Activated CD8-positive, alpha-beta memory T cell treated with anti-CD3 and anti-CD28 coated beads, Interleukin-2, amount 50 U/mL, for 4 hours (primary cell): Measurements from ENCODE around the gene AOC2.
"Not testable (repeated sequence)": the region's sequence is repeated elsewhere in the genome, so short reads cannot be mapped to it uniquely, and the experiment has no call there.

ENCODE experiments used
- DNase-seq: peaks from one replicate; pipeline ENCODE4 v3.0.0-alpha.2; 2020

The AOC2 gene

DNA sequence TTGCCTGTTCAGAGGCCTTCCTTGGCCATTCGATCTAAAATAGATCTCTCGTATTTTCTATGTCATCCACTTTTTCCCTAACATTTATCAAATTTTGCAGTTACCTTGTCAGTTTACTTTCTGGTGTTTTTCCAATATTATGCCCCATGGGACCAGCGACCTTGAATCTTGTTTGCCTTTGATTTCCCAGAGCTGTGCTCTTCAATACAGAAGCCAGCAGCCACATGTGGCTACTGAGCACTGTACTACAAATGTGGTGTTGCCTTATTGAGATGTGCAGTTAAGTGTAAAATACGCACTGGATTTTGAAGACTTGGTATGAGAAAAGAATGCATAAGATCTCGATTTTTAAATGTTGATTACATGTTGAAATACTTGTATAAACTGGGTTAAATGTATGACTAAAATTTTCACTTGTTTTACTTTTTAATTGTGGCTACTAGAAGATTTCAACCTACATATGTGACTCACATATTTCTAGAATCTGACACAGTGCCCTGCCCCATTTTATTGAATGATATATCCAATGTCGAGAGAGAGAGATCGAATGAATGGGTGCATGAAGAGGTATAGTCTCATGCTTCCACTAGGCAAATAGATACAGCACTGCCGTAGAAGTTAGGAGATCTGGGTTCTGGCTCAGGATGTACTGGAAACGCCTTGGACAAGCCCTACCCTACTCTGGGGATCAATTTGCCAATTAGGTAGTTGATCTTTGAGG, 12.0 kb upstream of the AOC2 start:
- DNase-seq = no peak

- peak; percentile 91 for DNase-seq
Measured at GRCh38 chr17:42832934-42833766, 11.2 kb upstream of the AOC2 start, which contains the start of gene PSME3. PSME3 (plus strand) TSS chr17:42833397; CDS start chr17:42833632, 235 bp downstream.

GRCh38 chr17:42833767-42834422, 10.5 kb upstream of the AOC2 start:
- no peak for DNase-seq

DNA sequence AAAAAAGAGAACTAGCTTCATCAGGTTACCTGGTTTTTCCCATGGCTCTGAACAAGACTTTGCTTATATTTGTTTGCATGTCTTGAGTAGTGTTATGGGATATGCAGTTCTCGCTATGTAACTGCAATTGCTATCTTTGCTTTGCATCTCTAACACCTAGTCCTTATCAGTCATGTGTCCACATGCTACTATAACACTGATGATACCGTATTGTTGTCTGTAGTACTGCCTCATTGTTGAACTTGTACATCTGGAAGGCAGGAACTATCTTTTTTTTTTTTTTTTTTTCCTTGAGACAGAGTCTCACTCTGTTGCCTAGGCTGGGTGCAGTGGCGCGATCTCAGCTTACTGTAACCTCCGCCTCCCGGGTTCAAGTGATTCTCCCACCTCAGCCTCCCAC, 8.6 kb upstream of the AOC2 start:
- no peak for DNase-seq

DNA sequence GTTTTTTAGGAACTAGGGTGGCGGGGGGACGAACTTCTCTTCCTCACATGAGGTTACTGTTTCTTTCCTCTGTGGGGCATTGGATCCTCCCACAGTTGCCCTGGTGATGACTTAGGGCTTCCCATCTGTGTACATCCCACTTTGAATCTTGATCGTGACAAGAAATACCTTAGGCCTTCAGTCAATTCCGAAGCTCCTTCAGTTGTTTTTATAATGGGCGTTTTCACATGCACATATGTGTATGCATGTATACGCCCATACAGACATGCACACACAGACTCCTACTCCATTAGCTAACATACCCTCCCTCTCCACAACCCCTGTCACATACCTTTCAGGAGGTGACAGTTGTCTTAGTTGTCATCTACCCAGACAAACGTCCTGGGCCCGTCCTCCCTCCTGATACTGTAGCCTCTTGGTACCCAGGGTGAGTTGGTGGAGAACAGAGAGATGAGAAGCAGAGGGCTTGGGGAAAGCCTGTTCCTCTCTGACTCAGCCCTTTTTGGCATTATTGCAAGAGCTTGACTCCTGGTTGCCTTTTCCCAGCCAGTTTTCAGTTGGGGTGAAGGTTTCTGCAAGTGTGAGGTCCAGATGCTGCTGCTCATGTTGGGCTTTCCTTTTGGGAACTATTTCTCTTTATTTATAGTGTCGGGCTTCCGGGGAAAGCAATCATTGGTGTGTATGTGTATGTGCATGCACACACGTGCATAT, 2.2 kb upstream of the AOC2 start:
- no peak for DNase-seq

DNA sequence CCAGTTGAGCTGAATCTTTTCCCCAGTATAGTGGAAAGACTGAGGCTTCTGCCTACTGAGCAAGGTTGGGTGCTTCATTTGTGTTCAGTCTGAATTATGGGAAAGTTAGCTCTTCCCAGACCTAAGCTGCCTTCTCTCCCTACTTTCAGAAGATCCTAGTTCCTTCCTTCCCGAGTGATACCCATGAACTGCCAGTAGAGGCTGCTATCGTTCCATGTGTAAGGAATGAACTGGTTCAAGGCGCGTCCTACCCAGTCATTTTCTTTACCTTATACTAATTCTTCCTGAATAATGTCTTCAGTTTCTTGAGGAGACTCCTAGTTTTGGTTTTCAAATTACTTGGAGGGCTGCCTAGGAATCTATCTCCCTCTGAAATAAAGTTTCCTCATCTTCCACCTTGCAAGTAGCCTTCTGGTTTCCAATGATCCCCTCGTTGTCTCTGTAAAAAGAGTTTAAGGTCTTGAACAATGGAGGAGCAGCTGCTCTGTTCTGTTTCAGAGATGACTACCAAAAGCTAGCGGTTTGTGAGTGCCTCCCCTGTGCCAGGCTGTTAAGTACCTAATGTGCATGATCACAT, 934 bp upstream of the AOC2 start:
- no peak for DNase-seq

DNA sequence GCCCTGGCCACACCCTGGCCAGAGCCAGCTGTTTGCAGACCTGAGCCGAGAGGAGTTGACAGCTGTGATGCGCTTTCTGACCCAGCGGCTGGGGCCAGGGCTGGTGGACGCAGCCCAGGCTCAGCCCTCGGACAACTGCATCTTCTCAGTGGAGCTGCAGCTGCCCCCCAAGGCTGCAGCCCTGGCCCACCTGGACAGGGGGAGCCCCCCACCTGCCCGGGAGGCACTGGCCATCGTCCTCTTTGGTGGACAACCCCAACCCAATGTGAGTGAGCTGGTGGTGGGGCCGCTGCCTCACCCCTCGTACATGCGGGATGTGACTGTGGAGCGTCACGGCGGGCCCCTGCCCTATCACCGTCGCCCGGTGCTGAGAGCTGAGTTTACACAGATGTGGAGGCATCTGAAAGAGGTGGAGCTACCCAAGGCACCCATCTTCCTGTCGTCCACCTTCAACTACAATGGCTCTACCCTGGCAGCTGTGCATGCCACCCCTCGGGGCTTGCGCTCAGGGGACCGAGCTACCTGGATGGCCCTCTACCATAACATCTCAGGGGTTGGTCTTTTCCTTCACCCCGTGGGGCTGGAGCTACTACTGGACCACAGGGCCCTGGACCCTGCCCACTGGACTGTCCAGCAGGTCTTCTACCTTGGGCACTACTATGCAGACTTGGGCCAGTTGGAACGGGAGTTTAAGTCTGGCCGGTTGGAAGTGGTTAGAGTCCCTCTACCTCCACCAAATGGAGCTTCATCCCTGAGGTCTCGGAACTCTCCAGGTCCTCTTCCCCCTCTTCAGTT, 578 bp downstream of the AOC2 start:
- no peak for DNase-seq

DNA sequence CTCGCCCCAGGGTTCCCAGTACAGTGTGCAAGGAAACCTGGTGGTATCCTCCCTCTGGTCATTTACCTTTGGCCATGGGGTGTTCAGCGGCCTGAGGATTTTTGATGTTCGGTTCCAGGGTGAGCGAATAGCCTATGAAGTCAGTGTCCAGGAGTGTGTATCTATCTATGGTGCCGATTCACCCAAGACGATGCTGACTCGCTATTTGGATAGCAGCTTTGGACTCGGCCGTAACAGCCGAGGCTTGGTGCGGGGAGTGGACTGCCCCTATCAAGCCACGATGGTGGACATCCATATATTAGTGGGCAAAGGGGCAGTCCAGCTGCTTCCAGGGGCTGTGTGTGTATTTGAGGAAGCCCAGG, 1.2 kb downstream of the AOC2 start:
- DNase-seq = no peak

DNA sequence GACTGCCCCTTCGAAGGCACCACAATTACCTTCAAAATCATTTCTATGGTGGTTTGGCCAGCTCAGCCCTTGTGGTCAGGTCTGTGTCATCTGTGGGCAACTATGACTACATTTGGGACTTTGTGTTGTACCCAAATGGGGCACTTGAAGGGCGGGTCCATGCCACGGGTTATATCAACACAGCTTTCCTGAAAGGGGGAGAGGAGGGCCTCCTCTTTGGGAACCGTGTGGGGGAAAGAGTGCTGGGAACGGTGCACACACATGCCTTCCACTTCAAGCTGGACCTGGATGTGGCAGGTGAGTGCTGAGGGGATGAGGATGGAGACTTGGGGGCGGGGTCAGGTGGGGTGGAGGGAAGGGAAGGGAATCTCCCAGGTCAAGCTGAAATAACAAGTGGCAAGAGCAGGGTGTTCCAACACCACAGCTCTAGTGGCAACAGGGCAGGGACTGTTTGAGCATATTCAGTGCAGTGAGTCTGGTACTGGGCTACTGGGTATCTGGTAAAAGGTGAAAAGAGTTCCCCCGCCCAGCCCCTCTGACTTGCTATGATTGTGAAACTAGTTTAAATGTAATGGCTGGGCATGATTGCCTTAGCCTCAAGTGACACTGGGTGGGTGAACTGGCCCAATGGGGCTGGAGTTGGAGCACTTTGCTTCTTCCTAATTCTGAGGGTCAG, 1.7 kb downstream of the AOC2 start:
- no peak for DNase-seq

- DNase-seq = no peak
Measured at GRCh38 chr17:42846594-42847280, 2.4 kb downstream of the AOC2 start.

DNA sequence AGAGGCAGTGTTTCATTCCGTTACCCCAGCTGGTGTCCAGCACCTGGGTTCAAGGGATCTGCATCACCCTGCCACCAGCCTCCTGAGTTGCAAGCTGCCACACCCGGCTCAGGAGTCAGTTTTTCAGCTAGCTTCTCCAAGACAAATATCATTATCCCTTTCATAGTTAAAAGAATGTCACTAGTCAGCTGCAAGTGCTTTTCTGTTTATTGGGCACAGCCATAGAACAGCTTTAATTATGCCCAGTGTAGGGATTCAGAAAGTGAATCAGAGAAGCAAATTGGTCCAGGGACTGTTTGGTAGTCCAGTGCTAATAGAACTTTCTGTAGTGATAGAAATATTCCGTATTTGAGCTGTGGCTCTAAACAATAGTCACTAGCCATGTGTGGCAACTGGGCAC, 3.7 kb downstream of the AOC2 start:
- no peak for DNase-seq

- DNase-seq = no peak
Measured at GRCh38 chr17:42849031-42849430, 4.7 kb downstream of the AOC2 start.

- DNase-seq = no peak
Measured at GRCh38 chr17:42849451-42850181, 5.2 kb downstream of the AOC2 start.

DNA sequence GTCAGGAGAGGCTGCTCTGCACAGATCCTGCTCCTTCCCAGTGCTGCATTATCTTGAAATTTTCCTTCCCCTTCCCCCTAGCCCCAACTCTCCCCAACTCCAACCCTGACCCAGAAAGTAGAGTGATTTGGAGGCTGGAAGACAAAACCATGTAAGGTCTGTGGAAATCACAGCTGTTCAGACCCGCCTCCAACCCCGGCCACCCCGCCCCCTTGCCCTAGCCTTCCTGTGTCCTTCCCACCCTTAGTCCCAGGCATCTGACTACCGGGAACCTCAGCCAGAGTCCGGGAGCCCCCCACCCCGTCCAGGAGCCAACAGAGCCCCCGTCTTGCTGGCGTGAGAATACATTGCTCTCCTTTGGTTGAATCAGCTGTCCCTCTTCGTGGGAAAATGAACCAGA, 6.6 kb downstream of the AOC2 start, which contains the start of gene AOC3:
Gene AOC3 (plus strand): TSS at position 246 of the 400 bp plus-strand sequence. CDS start 145 bp downstream, at position 391.
- no peak for DNase-seq

DNA sequence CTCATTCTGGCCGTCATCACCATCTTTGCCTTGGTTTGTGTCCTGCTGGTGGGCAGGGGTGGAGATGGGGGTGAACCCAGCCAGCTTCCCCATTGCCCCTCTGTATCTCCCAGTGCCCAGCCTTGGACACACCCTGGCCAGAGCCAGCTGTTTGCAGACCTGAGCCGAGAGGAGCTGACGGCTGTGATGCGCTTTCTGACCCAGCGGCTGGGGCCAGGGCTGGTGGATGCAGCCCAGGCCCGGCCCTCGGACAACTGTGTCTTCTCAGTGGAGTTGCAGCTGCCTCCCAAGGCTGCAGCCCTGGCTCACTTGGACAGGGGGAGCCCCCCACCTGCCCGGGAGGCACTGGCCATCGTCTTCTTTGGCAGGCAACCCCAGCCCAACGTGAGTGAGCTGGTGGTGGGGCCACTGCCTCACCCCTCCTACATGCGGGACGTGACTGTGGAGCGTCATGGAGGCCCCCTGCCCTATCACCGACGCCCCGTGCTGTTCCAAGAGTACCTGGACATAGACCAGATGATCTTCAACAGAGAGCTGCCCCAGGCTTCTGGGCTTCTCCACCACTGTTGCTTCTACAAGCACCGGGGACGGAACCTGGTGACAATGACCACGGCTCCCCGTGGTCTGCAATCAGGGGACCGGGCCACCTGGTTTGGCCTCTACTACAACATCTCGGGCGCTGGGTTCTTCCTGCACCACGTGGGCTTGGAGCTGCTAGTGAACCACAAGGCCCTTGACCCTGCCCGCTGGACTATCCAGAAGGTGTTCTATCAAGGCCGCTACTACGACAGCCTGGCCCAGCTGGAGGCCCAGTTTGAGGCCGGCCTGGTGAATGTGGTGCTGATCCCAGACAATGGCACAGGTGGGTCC, 7.2 kb downstream of the AOC2 start:
- DNase-seq = not testable (repeated sequence)

- no peak for DNase-seq
Measured at GRCh38 chr17:42852351-42852750, 8.0 kb downstream of the AOC2 start.

GRCh38 chr17:42853004-42853403, 8.6 kb downstream of the AOC2 start:
- no peak for DNase-seq

DNA sequence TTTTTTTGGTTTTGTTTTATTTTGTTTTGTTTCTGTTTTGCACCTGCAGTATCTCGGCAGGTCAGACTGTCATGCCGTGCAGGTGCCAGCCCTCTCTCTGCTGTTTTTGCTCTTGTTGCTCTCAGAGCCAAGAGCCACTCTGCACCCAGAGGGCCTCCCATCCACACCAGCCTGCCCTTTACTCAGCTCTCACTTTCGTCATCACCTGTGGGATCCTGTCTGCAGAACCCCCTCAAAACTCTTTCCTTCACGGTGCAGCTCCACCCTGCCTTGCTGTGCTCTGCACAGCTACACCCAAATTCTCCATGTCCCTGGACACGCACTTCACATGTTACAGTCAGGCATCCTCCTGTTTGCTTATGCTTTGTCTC, 9.2 kb downstream of the AOC2 start:
- no peak for DNase-seq
